ENCODE data around the gene MPRIP. TPM values are rescaled to one million over a fixed set of nuclear protein-coding genes. Genes with fewer than 3 reads are reported as not detected.

The MPRIP gene
- total RNA-seq, 1 donor from 2014 or later = 94.8 TPM

- no peak for DNase-seq (ENCODE audit: low read depth in 2 of 2)
Observed at GRCh38 chr17:17204635-17205231, 162.5 kb downstream of the MPRIP start.

DNA sequence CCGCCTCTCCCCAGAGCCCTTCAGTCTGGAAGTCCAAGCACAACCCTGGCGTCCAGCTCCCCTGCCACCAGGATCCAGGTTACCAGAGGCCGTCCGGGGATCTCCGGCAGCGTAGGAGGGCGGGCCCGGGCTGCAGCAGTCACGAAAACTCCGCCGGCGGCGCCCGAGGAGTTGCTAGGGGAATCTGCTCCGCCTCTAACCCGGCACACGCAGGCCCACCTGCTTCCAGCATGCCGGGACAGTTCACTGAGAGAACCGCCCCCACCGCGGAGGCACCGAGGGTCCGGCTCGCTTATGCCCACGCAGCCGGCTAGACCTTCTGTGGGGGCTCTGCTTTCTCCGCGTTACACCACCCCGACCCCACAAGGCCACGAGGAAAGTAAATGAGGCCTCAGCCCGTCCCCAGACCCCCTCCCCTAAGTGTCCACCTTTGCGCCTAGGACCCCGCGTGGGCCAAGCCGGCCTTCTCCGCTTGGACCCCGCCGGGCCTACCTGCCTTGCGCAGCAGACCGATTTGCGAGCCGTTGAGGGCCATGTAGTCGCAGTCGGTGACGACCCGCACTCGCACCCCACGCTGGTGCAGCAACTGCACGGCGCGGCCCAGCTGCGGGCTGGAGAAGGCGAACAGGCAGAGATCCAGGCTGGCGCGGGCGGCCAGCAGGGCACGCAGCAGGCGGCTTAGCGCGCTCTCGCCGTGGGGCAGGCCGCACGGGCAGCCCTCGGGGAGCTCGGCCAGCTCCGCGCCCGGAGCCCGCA lies 163.3 kb downstream of the MPRIP start:
- peak; percentile 45 to 54 for DNase-seq (ENCODE audit: low read depth in 2 of 2)

GRCh38 chr17:17206124-17206912 lies 164.1 kb downstream of the MPRIP start, which contains the start of gene PLD6:
Gene PLD6 (minus strand): TSS chr17:17206333. CDS start chr17:17206286, 47 bp downstream.
- DNase-seq (ENCODE audit: low read depth in 2 of 2) = peak; percentile 78 to 86

GRCh38 chr17:17206913-17207335 lies 164.7 kb downstream of the MPRIP start:
- peak in 1 of 2 donors; percentile 32 for DNase-seq (ENCODE audit: low read depth in 2 of 2)

DNA sequence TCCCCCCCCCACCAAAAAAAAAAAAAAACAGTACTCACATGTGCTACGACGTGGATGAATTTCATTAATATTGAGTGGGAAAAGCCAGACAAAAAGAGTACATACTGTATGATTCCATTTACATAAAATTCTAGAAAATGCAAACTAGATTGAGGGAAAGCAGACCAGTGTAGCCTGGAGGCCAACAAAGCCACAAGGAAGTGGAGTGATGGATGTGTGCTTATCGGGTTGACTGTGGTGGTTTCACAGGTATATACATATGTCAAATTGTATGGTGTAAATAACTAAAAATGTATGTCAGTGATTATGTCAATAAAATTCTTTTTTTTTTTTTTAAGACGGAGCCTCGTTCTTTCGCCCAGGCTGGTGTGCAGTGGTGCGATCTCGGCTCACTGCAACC lies 165.7 kb downstream of the MPRIP start:
- DNase-seq (ENCODE audit: low read depth in 2 of 2) = no peak

DNA sequence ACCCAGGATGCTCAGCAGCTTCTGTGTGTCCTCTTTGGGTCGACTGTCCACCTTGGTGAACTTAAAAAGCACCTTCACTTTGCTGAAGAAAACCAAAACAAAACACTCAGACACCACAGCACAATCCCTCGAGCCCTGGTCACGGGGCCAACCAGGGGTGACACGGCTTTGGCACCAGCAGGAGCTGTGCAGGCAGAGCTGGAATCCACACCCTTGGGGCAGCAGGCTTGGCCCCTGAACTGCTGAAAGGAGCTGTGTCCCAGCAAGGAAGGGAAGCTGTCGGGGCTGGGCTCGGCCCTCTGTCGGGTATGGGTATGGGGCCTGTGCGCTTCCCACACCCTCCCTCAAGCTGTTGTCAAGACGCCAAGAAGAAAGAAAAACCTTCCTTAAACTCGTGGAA lies 171.5 kb downstream of the MPRIP start:
- DNase-seq (ENCODE audit: low read depth in 2 of 2) = no peak

GRCh38 chr17:17214646-17215436 lies 172.6 kb downstream of the MPRIP start:
- no peak for DNase-seq (ENCODE audit: low read depth in 2 of 2)

DNA sequence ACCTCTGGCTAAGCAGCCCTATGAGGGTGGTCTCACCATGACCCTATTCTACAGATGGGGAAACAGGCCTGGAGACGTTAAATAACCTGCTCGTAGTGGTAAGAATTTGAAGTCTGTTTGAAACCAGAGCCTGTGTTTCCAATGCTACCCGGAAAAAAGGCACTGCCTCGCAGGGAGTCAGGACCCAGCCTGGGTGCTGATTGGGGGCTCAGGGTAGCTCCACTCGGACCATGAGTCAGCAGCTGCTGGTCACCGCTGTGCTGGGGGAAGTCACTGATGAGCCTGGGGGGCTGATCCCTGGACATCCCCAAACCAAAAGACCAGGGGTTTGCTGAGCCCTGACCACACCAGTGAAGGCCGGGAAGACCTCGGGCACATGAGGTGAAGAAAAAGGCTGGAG lies 173.3 kb downstream of the MPRIP start:
- no peak for DNase-seq (ENCODE audit: low read depth in 2 of 2)

- DNase-seq (ENCODE audit: low read depth in 2 of 2) = no peak
Observed at GRCh38 chr17:17216236-17216635, 174.0 kb downstream of the MPRIP start.

- DNase-seq (ENCODE audit: low read depth in 2 of 2) = no peak
Observed at GRCh38 chr17:17216776-17217175, 174.5 kb downstream of the MPRIP start.

GRCh38 chr17:17217995-17218394 lies 175.7 kb downstream of the MPRIP start:
- DNase-seq (ENCODE audit: low read depth in 2 of 2) = no peak

DNA sequence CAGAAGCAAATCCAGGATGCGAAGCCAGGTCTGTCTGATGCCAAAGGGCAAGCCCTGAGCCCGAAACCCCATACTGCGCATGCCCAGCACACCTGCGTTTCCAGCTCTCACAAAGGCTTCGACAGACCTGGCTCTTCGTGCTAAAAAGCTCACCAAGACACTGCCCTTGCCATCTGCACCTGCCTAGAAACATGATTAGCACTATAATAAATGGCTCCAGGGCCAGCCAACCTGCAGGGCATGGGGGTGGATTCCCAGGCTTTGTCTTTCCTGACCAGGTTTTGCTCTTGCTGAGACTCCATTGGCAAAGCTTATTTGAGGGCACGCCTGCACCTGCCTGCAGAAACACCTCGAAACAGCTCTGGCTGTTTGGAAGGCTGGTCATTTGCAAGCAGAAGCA lies 178.3 kb downstream of the MPRIP start:
- no peak for DNase-seq (ENCODE audit: low read depth in 2 of 2)

- DNase-seq (ENCODE audit: low read depth in 2 of 2) = no peak
Observed at GRCh38 chr17:17221329-17221728, 179.1 kb downstream of the MPRIP start.

DNA sequence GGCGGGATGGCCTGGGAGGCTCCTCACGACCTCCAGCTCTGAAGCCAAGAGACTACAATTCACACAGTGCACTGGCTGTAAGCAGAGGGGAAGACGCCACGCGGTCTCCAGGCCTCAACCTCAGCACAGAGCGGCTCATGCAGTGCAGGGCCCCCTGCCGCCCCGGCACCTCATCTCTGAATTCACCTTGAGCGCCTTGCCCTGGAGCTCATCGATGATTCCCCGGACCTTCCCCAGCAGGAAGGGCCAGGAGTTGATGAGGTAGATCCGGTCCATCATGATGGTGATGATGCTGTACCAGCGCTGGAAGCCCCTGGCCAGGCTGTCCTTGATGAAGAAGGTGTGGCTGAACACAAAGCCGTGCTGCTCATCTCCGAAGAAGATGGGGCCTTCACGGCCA lies 181.5 kb downstream of the MPRIP start:
- no peak for DNase-seq (ENCODE audit: low read depth in 2 of 2)

- DNase-seq (ENCODE audit: low read depth in 2 of 2) = no peak
Observed at GRCh38 chr17:17224137-17224536, 181.9 kb downstream of the MPRIP start.

DNA sequence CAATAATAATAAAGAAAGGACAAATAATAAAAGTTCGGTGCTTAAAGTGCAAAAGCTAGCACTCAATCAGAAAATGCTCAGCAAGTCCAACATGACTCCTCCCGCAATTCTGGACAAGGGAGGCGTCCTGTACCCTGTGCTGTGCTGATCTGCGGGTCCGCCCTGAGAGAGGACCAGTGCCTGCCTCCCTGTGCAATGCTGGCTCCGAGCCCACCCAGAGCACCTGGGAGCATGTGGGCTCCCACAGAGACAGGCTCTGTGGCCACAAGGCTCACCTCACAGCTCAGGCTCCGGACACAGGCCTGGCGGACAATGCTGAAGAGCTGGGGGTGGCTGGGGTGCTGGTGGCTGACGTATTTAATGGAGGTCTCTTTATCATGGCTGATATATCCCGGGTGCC lies 183.6 kb downstream of the MPRIP start:
- no peak for DNase-seq (ENCODE audit: low read depth in 2 of 2)

DNA sequence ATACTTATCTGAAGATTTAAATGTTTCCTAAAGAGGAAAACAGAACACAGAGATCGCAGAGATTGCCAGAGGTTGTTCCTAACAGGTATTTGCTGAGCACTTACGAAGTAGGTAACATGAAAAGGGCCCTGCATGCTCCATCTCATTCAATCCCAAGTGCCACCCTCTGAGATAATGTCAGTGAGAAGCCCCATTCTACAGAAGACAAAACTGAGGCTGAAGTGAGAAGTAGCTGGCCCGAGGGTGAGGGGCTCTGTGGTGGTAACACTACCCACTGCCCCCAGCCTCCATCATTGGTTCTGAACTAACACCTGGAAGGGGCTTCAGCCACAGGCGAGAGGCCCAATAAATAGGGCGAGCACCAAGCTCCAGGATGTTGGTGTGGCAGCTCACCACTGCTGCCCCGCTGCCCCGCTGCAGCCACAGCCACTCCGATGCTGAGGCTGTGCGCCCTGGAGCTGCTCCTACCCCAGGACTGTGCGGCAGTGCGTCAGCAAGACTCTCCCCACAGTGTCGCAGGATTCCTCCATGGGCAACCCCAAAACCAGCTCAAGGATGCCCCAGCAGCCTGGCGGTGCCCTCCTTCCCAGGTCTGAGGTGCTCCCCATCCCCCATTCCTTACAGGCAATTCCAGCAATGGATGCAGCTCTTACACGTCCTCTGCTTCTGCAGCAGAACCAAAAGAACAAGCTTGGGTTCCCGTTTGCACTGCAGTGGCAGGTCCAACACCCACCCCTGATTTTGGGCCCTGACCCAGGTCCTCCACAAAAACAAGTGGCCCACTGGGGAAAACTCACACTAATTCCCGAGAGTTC lies 184.4 kb downstream of the MPRIP start:
- DNase-seq (ENCODE audit: low read depth in 2 of 2) = no peak

- DNase-seq (ENCODE audit: low read depth in 2 of 2) = peak in 1 of 2 donors; percentile 48
Observed at GRCh38 chr17:17227608-17228520, 185.6 kb downstream of the MPRIP start.

- peak in 1 of 2 donors; percentile 52 for DNase-seq (ENCODE audit: low read depth in 2 of 2)
Observed at GRCh38 chr17:17228521-17229279, 186.4 kb downstream of the MPRIP start.
